COLO829 (cell line): ENCODE data around the gene EIF4ENIF1.
"Not testable (repeated sequence)": the region's sequence is repeated elsewhere in the genome, so short reads cannot be mapped to it uniquely, and the experiment has no call there.

Experiments
- DNase-seq: peaks from one replicate; pipeline ENCODE4 v3.0.0; 2012; ENCODE audit warnings: low spot score

Gene EIF4ENIF1, protein sequence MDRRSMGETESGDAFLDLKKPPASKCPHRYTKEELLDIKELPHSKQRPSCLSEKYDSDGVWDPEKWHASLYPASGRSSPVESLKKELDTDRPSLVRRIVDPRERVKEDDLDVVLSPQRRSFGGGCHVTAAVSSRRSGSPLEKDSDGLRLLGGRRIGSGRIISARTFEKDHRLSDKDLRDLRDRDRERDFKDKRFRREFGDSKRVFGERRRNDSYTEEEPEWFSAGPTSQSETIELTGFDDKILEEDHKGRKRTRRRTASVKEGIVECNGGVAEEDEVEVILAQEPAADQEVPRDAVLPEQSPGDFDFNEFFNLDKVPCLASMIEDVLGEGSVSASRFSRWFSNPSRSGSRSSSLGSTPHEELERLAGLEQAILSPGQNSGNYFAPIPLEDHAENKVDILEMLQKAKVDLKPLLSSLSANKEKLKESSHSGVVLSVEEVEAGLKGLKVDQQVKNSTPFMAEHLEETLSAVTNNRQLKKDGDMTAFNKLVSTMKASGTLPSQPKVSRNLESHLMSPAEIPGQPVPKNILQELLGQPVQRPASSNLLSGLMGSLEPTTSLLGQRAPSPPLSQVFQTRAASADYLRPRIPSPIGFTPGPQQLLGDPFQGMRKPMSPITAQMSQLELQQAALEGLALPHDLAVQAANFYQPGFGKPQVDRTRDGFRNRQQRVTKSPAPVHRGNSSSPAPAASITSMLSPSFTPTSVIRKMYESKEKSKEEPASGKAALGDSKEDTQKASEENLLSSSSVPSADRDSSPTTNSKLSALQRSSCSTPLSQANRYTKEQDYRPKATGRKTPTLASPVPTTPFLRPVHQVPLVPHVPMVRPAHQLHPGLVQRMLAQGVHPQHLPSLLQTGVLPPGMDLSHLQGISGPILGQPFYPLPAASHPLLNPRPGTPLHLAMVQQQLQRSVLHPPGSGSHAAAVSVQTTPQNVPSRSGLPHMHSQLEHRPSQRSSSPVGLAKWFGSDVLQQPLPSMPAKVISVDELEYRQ

DNA sequence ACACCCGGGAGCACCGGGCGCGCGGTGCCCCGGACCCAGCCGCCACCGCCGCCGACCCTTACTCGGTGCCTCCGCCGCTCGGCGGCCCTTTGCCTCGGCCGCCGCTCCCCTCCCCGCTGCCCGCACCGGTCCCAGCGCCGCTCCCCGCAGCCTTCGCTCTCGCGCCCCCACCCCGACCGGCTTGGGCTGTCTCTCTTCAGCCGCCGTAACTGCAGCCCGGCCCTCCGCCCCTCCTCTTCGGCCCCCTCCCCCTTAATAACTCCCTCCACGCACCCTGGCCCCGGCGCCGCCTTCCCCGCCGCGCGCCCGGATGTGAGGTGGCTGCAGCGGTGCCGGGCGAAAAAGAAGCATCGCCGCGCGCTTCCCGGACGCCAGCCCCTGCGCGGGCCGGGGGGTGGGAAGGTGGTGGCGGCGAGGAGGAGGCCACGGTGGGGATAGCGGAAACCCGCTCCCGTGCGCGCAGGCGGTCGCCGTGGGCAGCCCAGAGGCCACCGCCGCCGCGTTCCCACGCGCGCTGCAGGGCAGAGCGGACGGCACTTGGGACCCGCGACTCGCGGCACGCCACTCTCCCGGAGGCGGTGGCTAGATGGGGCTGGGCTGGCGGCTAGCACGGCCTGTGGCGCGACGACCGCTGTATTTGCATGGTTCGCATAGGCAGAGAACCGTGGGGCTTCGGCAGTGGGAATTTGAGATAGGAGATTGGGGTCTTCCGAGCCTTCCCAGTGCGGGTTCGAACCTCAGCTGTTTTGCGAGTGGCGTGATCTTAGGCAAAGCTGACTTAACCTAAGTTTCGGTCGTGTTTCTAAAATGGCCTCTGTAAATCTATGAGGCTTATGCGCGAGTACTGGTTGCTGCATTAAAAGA is at the start of gene EIF4ENIF1:
TSS of gene EIF4ENIF1 (minus strand) at position 211 of the 864 bp plus-strand sequence. CDS start 1,124 bp downstream, outside the sequence.
- peak; percentile 86 for DNase-seq

DNA sequence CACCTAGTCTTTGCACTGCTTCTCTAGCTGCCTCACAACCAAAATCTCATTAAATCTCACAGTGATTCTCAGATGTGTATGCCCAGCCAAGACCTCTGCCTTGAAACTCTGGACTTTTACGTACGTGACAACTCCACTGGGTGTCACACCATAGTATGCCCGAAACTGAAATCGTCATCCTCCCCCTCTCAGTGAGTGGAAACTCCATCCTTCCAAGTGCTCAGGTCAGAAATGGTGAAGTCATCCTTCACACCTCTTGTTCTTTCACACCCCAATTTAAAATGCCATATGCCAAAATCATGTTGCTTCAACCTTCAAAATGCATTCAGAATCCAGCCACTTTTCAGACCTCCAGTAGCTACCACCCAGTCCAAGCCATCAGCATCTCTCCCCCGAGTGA is 49.2 kb upstream of the EIF4ENIF1 start:
- no peak for DNase-seq

DNA sequence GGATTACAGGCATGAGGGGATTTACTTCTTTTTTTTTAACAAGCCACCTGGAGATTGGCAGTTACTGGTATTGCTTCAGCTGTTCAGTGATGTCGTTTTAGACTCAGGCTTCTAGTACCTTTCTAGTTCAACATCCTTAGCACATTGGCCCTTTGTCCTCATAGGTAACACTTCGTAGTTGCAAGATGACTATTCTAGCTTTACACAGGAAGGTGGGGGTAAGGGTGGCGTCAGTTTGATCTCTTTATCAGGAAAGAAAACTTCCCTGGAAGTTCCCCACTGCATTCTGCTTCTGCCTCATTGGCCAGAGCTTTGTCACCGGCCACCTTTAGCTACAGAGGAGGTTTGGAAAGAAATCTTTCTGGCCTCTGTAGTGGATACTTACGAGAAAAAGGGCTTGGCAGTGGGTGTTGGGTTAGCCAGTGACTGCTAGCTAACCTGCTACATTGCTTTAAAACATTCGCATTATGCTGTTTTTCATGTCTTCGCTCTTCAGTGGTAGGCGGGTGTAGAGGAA is 47.4 kb upstream of the EIF4ENIF1 start:
- DNase-seq, result no peak

DNA sequence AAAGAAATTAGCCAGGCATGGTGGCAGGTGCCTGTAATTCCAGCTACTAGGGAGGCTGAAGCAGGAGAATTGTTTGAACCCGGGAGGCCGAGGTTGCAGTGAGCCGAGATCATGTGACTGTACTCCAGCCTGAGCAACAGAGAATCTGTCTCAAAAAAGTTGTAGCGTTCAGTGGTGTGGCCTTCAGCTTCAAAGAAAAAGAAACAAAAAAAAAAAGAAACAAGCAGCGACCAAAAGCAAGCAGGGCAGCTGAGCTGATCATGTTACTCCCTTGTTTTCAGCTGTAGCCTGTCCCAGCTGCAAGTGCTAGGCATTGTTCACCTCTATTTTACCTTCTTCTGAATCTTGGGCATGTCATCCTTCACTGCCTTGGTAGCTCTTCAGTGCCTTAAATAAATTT is 43.7 kb upstream of the EIF4ENIF1 start:
- DNase-seq, result no peak

DNA sequence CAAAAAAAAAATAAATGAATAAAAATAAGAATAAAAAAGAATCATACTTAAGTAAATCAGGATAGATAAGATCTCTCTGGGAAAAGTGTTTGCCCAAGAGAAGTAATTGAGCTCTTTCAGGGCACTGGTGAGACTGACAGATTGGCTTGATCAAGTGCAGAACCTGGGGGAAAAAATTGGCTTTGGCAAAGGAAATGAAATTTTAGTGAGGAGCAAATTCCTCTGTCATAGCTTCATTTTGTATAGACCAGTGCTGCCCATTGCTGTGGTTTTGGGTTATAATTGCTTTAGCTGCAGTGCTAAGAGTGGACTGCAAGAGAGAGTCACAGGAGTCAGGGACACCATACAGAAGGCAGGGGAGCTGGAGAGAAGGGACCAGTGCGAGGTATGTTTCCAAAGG is 42.4 kb upstream of the EIF4ENIF1 start:
- DNase-seq, result no peak

DNA sequence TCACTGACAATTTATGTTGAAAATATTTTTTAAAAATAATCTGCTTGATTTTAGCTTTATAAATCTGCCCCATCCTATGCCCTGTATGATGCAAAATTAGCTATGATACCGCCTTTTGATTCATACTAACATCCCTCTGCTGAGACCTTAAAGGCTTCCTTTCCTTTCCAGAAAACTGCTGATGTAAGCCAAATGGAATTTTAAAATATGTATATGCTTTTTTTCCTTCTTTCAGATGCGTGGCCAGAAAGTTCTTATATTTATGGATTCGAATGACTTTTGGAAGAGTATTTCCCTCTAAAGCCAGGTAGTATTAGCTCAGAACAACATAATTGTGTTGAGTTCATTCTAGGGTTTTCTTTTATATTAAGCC is 41.2 kb upstream of the EIF4ENIF1 start:
- no peak for DNase-seq

DNA sequence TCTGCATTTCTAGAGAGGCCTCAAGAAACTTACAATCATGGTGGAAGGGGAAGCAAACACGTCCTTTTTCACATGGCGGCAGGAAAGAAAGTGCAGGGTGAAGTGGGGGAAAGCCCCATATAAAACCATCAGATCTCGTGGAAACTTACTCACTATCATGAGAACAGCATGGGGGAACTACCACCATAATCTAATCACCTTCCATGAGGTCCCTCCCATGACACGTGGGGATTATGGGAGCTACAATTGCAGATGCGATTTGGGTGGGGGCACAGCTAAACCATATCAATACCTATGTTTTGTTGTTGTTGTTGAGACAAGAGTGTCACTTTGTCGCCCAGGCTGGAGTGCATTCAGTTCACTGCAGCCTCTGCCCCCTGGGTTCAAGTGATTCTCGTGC is 36.6 kb upstream of the EIF4ENIF1 start:
- no peak for DNase-seq

DNA sequence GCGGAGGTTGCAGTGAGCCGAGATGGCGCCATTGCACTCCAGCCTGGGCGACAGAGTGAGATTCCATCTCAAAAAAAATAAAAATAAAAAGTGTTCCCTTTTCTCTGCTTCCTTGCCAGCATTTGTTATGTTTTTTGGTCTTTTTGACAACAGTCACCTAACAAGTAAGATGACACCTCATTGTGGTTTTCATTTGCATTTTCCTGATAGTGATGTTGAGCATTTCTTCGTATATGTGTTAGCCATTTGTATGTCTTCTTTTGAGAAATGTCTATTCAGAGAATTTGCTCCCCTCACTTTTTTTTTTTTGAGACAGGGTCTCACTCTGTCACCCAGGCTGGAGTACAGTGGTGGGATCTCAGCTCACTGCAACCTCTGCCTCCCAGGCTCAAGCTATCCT is 34.5 kb upstream of the EIF4ENIF1 start:
- DNase-seq, result not testable (repeated sequence)

DNA sequence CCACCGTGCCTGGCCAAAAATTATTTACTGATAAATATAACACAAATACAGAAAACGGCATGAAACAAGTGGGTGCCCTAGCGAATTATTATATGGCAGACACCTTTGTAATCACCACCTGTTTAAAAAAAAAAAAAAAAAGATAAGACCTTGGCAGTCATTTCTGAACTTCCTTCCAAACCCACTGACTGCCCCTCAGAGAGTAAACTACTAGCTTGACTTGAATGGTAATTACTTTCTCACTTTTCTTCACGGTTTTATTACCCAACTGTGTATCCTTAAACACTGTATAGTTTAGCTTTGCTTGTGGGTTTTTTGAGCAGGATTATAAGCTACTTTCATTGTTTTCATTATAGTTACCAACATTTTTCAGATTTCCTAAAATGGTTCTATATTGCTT is 30.4 kb upstream of the EIF4ENIF1 start:
- no peak for DNase-seq

DNA sequence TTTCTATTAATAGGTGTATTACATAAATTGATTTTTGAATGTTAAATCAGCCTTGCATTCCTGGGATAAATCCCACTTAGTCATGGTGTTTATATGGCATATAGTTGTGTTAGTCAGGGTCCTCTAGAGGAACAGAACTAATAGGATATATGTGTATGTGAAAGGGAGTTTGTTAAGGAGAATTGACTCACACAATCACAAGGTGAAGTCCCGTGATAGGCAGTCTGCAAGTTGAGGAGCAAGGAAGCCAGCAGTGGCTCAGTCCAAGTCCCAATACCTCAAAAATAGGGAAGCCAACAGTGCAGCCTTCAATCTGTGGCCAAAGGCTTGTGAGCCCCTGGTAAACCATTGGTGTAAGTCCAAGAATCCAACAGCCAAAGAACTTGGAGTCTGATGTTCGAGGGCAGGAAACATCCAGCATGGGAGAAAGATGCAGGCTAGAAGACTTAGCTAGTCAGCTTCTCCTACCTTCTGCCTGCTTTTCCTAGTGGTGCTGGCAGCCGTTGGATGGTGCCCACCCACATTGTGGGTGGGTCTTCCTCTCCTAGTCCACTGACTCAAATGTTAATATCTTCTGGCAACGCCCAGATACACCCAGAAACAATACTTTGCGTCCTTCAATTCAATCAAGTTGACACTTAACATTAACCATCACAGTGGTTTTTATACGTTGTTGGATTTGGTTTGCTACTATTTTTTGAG is 19.6 kb upstream of the EIF4ENIF1 start:
- no peak for DNase-seq

DNA sequence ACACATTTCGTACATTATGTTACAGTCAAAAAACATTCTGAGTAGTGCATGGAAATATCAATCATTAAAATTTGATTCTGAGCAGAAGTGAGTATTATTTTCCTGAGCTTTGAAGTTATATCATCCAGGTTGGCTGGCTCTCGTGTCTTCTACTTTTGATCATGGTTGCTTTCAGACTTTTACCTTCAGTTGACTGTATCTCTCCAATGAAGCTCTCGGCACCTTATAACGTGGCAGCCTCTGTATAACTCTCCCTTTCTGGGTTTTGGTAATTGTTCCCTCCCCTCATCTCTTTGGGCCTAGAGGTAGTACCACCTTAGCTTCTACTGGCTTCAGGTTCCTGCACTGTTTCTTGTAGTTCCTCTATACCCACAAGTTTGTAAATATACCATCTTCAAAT is 18.9 kb upstream of the EIF4ENIF1 start:
- DNase-seq, result no peak

DNA sequence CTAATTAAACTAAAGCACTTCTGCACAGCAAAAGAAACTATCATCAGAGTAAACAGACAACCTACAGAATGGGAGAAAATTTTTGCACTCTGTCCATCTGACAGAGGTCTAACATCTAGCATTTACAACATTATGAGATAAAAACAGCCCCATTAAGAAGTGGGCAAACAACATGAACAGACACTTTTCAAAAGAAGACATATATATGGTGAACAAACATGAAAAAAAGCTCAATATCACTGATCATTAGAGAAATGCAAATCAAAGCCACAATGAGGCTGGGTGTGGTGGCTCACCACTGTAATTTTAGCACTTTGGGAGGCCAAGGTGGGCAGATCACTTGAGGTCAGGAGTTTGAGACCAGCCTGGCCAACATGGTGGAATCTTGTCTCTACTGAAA is 17.9 kb upstream of the EIF4ENIF1 start:
- DNase-seq, result not testable (repeated sequence)

DNA sequence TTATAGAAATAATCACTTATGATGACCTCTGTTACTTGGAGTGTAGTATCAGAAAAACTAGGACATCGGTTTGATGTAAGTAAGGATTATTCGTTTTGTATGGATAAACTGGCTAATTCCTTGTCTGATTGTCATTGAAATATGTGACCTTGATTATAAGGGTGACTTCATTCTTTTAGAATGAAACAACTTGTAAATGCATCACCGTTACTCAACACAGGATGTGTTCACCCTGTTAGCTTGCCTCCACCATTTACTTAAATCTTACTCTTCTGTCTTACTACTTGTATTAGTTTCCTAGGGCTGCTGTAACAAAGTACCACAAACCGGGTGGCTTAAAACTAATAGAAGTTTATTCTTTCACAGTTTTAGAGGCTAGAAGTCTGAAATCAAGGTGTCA is 14.6 kb upstream of the EIF4ENIF1 start:
- DNase-seq, result no peak

DNA sequence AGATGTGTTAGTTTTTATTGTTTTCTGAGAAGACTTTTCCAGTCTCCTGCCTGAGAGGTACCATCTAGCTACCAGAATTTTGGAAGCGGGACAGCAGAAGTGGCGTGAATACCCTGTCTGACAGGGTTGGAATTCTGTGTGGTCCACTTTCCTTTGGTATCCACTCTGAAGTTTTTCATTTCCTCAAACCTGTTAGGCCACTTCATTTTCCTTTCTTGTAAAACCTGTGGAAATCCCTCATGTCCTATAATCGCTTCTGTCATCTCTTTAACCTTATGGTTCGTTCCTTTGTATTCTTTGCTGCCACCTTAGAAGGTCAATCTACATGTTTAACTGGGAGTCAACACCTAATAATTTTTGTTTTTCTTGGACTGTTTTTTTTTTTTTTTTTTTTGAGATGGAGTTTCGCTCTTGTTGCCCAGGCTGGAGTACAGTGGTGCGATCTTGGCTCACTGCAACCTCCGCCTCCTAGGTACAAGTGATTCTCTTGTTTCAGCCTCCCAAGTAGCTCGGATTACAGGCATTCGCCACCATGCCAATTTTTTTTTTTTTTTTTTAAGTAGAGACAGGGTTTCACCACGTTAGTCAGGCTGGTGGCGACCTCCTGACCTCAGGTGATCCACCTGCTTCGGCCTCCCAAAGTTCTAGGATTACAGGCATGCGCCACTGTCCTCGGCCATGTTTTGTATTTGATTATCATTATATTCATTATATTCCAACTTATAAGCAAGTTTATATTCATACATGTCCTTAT is 13.7 kb upstream of the EIF4ENIF1 start:
- no peak for DNase-seq

DNA sequence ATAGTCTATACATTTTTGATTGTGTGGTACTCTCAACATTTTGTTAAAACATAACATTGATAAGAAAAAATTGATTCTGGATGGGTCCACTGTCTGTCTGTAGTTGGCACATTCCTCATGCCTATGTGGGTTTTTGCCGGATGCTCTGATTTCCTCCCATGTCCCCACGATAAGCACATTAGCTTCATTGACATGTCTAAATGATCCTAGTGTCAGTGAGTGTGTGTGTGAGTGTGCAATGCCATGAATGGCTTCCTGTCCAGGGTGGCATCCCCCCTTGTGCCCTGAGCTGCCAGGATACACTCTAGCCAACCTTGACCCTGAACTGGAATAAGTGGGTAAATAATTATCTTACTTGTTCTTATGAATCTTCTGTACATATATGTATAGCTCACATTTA is 12.1 kb upstream of the EIF4ENIF1 start:
- no peak for DNase-seq

DNA sequence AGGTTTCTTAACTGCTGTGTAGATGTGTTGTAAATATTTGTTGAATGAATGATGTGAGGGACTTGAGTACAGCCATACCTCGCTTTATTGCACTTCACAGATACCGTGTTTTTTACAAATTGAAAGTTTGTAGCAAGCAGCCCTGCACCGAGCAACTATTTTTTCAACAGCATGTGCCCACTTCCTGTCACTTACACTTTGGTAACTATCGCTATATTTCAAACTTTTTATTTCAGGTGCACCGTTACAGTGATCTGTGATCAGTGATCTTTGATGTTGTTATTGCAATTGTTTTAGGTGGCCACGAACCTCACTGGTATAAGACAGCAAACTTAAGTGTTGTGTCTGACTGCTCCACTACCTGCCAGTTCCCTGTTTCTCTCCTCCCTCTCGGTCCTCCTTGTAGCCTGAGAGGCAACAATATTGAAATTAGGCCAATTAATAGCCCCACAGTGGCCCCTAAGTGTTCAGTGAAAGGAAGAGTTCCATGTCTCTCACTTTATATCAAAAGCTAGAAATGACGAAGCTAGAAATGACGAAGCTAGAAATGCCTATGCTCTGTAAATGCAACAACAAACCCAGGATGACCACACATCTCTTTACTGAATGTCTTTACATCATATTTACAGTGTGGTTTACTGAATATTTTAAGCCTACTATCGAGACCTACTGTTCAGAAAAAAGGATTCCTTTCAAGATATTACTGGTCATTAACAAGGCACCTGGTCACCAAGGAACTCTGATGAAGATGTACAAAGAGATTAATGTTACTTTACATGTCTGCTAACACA is 7.7 kb upstream of the EIF4ENIF1 start:
- no peak for DNase-seq

DNA sequence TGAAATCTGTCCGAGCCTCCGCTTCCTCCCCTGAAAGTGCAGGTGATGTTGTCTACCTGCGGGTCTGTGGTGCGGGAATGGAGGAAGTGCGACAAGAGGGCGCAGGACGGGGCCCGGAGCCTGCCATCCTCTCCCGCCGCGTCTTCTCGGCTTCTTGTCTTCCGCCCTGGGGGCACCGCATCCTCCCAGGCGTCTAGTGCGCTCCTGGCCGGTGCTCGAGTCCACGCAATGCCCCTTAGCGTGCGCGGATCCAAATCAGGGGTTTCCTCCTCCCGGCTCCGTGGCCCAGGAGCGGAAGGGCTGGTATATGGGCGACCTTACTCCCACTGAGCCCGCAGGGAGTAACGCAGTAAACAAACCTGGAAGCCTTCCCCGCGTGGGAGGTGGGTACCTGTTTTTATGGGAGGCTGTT is 7.1 kb upstream of the EIF4ENIF1 start:
- DNase-seq, result no peak

DNA sequence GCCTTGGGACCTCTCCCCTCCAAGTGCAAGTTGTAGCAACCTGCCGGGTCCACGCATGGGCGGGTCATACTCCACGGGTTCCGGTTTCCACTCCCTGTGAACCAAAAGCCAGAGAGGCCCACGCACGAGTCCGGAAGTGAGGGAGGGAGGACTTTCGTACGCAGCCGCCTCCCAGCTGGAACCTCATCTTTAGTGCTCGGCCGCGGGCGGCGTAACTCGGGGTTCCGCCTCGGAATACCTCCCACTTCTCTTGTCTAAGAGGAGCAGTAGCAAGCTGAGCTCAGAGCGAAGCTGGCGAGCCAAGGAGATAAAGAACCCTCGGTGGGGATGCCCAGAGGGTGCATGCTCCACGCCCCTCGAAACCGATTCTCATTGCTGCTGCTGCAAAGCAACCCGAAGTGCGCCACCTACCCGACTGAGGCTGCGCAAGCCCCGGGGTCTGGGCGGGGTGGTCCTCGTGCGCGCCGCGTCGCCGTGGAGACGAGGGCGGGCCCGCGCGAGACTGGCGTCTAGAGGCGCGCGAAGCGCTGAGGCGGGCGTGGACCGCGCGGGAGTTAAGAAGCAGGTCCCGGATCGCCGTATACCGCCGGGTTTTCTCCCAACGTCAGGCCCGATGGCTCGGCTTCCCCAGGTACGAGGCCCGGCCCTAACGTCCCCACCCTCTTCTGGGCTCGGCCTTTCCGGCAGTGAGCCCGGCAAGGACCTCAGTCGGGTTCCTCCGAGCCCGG is 6.5 kb upstream of the EIF4ENIF1 start, which contains the start of gene SFI1:
TSS of gene SFI1 (plus strand) at position 530 of the 728 bp plus-strand sequence. CDS start 11,749 bp downstream, outside the sequence.
- peak; percentile 89 for DNase-seq

DNA sequence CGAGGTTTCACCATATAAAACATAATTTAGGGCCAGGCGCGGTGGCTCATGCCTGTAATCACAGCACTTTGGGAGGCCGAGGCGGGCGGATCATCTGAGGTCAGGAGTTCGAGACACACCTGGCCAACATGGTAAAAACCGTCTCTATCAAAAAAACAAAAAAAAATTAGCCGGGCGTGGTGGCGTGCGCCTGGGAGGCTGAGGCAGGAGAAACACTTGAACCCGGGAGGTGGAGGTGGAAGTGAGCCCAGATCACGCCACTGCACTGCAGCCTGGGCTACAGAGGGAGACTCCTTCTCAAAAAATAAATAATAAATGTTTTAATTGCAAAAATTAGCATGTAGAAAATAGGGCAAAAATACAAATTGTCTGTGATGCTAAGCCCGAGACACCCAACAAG is 5.7 kb upstream of the EIF4ENIF1 start:
- no peak for DNase-seq
